ENCODE measurements around the gene GPBP1L1. TPM values are rescaled to one million over a fixed set of nuclear protein-coding genes. Genes with fewer than 3 reads are reported as not detected.

Gene GPBP1L1
- total RNA-seq, 1 experiment from 2014 or later: 110 TPM

GRCh38 chr1:45585110-45585426, 101.3 kb downstream of the GPBP1L1 start:
- ChIA-PET CTCF (no interaction called here), RAD21 (ENCODE audit: low non-redundant PET in 1 of 2, low total read pairs in 2 of 2, uncharacterized antibody in 2 of 2, unreplicated experiment in 2 of 2) (interaction anchor here in 1 of 2 experiments (0.6 kb wide), 1 partner anchor 282 kb away, joined by 7 read pairs; no protein-coding TSS in a partner anchor), POLR2A (interaction anchor here (1.1 to 1.2 kb wide), 4 partner anchors 8 to 307 kb away, joined by 3 to 4 read pairs (median 3); no protein-coding TSS in a partner anchor)
- BruUV-seq (replicated peaks): no TSS peak
- Histone ChIP-seq H3K4me3 (replicated peaks in 1 of 2; ENCODE audit: low read depth in 1 of 2, low read length in 2 of 2) (peak overlapping the region; percentile 98 to 99), H3K36me3 (ENCODE audit: control insufficient read depth in 1 of 2, insufficient read depth in 2 of 2, low read length in 2 of 2) (peaks cover 0 to 17% of the 10 kb centered on the region in 2 experiments; a peak in 2 of 4 replicates), H3K27ac (ENCODE audit: low read depth, low read length) (peak overlapping the region; percentile 87), H4K20me1 (ENCODE audit: insufficient read depth) (peaks cover 25% of the 10 kb centered on the region; the same call in 1 of the 2 replicates), H3K4me2 (ENCODE audit: low read length) (peak overlapping the region; percentile 98), H3K4me1 (ENCODE audit: control insufficient read depth in 1 of 2, insufficient read depth in 2 of 2, low read length in 2 of 2) (peaks cover 12 to 19% of the 10 kb centered on the region in 2 experiments), H3K9me3 (ENCODE audit: control insufficient read depth in 1 of 2, insufficient read depth in 1 of 2, low read depth in 1 of 2, low read length in 2 of 2) (no peaks in the 10 kb centered on the region), H3K27me3 (ENCODE audit: insufficient read depth, low read length) (no peaks in the 10 kb centered on the region), H3K79me2 (ENCODE audit: insufficient read depth, low read length) (peaks cover 61% of the 10 kb centered on the region), H2AFZ (ENCODE audit: low read depth, low read length, poor library complexity, severe bottlenecking) (no peak overlapping the region), H3K9me2 (ENCODE audit: insufficient read depth) (no peaks in the 10 kb centered on the region), H3K9ac (ENCODE audit: low read length) (peak overlapping the region; percentile 99)
- intact Hi-C loops (cut with micrococcal nuclease): loop anchor here (10.0 kb wide), 1 partner anchor 300 kb away; no protein-coding TSS in a partner anchor
- TF ChIP-seq FOSL1 (IDR thresholded peaks at IDR 0.05; ENCODE audit: low read depth) (no peak), ZFX (IDR thresholded peaks at IDR 0.05) (no peak), POLR2AphosphoS5 (IDR thresholded peaks at IDR 0.05; ENCODE audit: low read depth, low read length) (no peak), EGR1 (IDR thresholded peaks at IDR 0.05; ENCODE audit: low read depth) (no peak), ELF1 (IDR thresholded peaks at IDR 0.05; ENCODE audit: borderline replicate concordance, low read depth) (no peak), ZNF274 (IDR thresholded peaks at IDR 0.05; ENCODE audit: low read depth, low read length) (no peak), SP1 (IDR thresholded peaks at IDR 0.05; ENCODE audit: low read depth) (no peak), TCF7L2 (IDR thresholded peaks at IDR 0.05; ENCODE audit: borderline replicate concordance, extremely low read depth, insufficient read depth, insufficient read length) (no peak), ZBTB33 (IDR thresholded peaks at IDR 0.05; ENCODE audit: extremely low read depth, insufficient replicate concordance, low read length) (no peak), EZH2phosphoT487 (IDR thresholded peaks at IDR 0.05; ENCODE audit: borderline replicate concordance) (no peak), CEBPB (IDR thresholded peaks at IDR 0.05; ENCODE audit: low read depth) (no peak), RAD21 (IDR thresholded peaks at IDR 0.05; ENCODE audit: low read depth) (no peak), SRF (IDR thresholded peaks at IDR 0.05; ENCODE audit: low read depth) (no peak), EZH2 (IDR thresholded peaks at IDR 0.05) (no peak), YY1 (IDR thresholded peaks at IDR 0.05; ENCODE audit: extremely low read depth, insufficient replicate concordance, low read depth, low read length) (no peak), ATF3 (IDR thresholded peaks at IDR 0.05) (no peak), SIN3A (IDR thresholded peaks at IDR 0.05; ENCODE audit: low read depth) (no peak), CBX3 (IDR thresholded peaks at IDR 0.05; ENCODE audit: low read depth) (no peak), JUND (IDR thresholded peaks at IDR 0.05) (no peak)
- DNase-seq (ENCODE audit: low read depth, low spot score) (no peak), ATAC-seq (no peak)

Data from HCT116 (cell line).